ENCODE results near the gene THAP2. TPM values are rescaled to one million over a fixed set of nuclear protein-coding genes. Genes with fewer than 3 reads are reported as not detected.

THAP2 gene
- total and polyA plus RNA-seq, 3 donors from 2014 or later: 7.7 to 25.8 (median 13.4) TPM

DNA sequence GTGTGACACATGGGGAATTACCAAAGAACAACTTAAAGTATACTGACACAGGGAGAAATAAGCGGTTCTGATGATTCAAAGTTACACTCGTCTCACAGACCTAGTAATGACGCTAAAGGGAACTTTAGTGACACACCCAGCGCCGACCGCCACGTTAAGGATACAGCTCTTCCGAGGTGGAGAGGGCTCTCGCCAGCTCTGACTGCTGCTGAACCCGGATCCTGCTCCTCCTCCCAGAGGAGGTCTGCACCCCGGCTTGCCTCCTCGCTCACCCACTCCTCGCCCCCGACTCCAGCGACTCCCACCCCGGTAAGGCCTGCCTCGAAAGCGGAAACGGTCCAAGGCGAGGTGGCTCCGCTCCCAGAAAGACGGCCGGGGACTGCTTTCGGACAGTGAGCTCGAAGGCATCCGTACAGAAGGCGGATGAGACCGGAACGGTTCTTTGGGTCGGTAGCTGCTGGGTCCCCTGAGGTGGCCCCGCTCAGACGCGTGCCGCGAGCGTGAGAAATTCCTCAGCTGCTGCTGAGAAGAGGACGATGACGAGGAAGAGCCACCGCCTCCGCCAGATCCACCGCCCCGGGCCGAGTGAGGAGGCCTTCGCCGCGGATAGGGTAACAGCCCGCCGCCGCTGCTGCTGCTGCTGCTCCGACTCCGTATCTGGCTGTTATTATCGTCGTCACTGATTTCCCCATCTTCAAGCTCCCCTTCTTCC, 1.1 kb upstream of the THAP2 start:
- Histone ChIP-seq H3K36me3 (ENCODE audit: low read depth, missing control alignments) (no peaks in the 10 kb centered on the region), H3K27me3 (no peaks in the 10 kb centered on the region), H3K4me3 (peak overlapping the region; percentile 88 to 95), H3K9me3 (no peaks in the 10 kb centered on the region), H3K27ac (peak overlapping the region; percentile 95 to 97), H3K4me1 (peaks cover 11% of the 10 kb centered on the region)
- DNase-seq: peak; percentile 69
- TF ChIP-seq POLR2A (IDR thresholded peaks at IDR 0.05) (no peak), CTCF (IDR thresholded peaks at IDR 0.05) (no peak)
- intact Hi-C loops (cut with DNase I; ENCODE audit: low total_unique reads): no loop called here
- 0 to 1% methylated on average over 29 to 43 of the region's 53 CpGs for WGBS, 2 donors

GRCh38 chr12:71664411-71665089, 449 bp downstream of the THAP2 start:
- DNase-seq: no peak
- H3K9me3 ChIP-seq: no peaks in the 10 kb centered on the region
- TF ChIP-seq CTCF (IDR thresholded peaks at IDR 0.05): no peak
- no peak for TF ChIP-seq POLR2A (IDR thresholded peaks at IDR 0.05)
- 0 to 1% methylated on average over 20 of the region's 20 CpGs for WGBS, 2 donors
- intact Hi-C loops (cut with DNase I; ENCODE audit: low total_unique reads): no loop called here
- no peaks in the 10 kb centered on the region for H3K27me3 ChIP-seq
- no peaks in the 10 kb centered on the region for H3K36me3 ChIP-seq (ENCODE audit: low read depth, missing control alignments)
- H3K27ac ChIP-seq: peak overlapping the region; percentile 95 to 97
- peaks cover 11% of the 10 kb centered on the region for H3K4me1 ChIP-seq
- peak overlapping the region; percentile 88 to 95 for H3K4me3 ChIP-seq

DNA sequence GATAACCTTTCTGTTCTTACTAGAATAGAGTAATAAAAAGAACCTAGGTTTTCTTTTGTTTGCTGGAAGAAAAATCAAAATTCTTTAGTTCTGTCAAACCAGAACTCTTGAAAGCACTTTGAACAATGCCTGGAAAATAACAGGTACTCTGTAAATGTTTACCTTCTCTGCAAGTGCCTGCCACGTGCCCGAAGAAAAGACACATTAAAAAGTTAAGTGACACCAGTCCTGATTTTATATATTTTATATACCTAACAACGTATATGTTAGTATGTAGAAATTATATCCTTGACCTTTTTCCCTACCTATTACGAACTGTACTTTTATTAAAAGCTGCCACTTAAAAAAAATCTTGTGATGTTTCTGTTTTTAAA, 976 bp downstream of the THAP2 start:
- peaks cover 11% of the 10 kb centered on the region for H3K4me1 ChIP-seq
- WGBS, 2 donors: 11 to 16% methylated on average over 4 of the region's 4 CpGs
- no peak for TF ChIP-seq CTCF (IDR thresholded peaks at IDR 0.05)
- TF ChIP-seq POLR2A (IDR thresholded peaks at IDR 0.05): no peak
- intact Hi-C loops (cut with DNase I; ENCODE audit: low total_unique reads): no loop called here
- H3K9me3 ChIP-seq: no peaks in the 10 kb centered on the region
- no peak for DNase-seq
- H3K4me3 ChIP-seq: peak overlapping the region; percentile 88 to 95
- no peaks in the 10 kb centered on the region for H3K27me3 ChIP-seq
- H3K27ac ChIP-seq: peak overlapping the region; percentile 95 to 97
- no peaks in the 10 kb centered on the region for H3K36me3 ChIP-seq (ENCODE audit: low read depth, missing control alignments)

DNA sequence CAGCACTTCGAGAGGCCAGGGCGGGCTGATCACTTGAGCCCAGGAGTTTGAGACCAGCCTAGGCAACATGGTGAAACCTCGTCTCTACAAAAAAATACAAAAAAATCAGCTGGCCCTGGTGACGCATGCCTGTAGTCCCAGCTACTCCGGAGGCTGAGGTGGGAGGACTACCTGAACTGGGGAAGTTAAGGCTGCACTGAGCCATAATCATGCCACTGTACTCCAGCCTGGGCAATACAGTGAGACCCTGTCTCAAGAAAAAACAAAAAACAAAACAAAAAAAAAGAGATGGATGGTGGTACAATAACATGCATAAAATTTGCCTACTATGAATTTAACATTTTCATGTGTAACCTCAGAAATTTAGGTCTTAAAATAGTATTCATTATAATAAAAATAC, 2.2 kb downstream of the THAP2 start:
- intact Hi-C loops (cut with DNase I; ENCODE audit: low total_unique reads): no loop called here

More for the DNA sequence above, 2.2 kb downstream of the THAP2 start:
- H3K4me3 ChIP-seq: no peak overlapping the region
- no peak for DNase-seq
- peaks cover 5% of the 10 kb centered on the region for H3K4me1 ChIP-seq
- no peak overlapping the region for H3K27ac ChIP-seq
- no peaks in the 10 kb centered on the region for H3K9me3 ChIP-seq
- no peaks in the 10 kb centered on the region for H3K27me3 ChIP-seq
- no peaks in the 10 kb centered on the region for H3K36me3 ChIP-seq (ENCODE audit: low read depth, missing control alignments)
- no peak for TF ChIP-seq CTCF (IDR thresholded peaks at IDR 0.05)
- no peak for TF ChIP-seq POLR2A (IDR thresholded peaks at IDR 0.05)
- WGBS, 2 donors: 74 to 78% methylated on average over 5 of the region's 5 CpGs

Data from testis (tissue), 3 donors.